SK-N-SH treated with all-trans-retinoic acid at 6 μM for 48 hours (cell line): ENCODE results near the gene IKZF1.

Experiments
- CSRNP3 ChIP-seq: fragments of 250-450 bp; sonication (Bioruptor Pico); IDR thresholded peaks from 2 replicates; pipeline ENCODE4 v1.5.1; 2021; ENCODE audit warnings: mild to moderate bottlenecking, moderate library complexity
- PATZ1 ChIP-seq: fragments of 250-450 bp; sonication (Bioruptor Pico); IDR thresholded peaks from 2 replicates; pipeline ENCODE4 v1.8.0; 2020; ENCODE audit warnings: mild to moderate bottlenecking, moderate library complexity, borderline replicate concordance
- RARB ChIP-seq: fragments of 250-450 bp; sonication (Bioruptor Pico); IDR thresholded peaks from 2 replicates; pipeline ENCODE4 v1.8.0; 2021; ENCODE audit warnings: mild to moderate bottlenecking, moderate library complexity
- TSHZ2 ChIP-seq: fragments of 250-450 bp; sonication (Bioruptor Pico); IDR thresholded peaks from 2 replicates; pipeline ENCODE4 v1.5.0; 2020; ENCODE audit warnings: mild to moderate bottlenecking, moderate library complexity
- ZC3H10 ChIP-seq: fragments of 250-450 bp; sonication (Bioruptor Pico); IDR thresholded peaks from 2 replicates; pipeline ENCODE4 v1.5.1; 2021; ENCODE audit warnings: mild to moderate bottlenecking, moderate library complexity
- ZFP30 ChIP-seq: fragments of 450-650 bp; formaldehyde crosslinking; IDR thresholded peaks from 2 replicates; pipeline ENCODE4 v1.5.0; 2022; ENCODE audit warnings: mild to moderate bottlenecking, moderate library complexity
- ZNF70 ChIP-seq: fragments of 450-650 bp; formaldehyde crosslinking; IDR thresholded peaks from 2 replicates; pipeline ENCODE4 v1.5.0; 2020; ENCODE audit warnings: mild to moderate bottlenecking, moderate library complexity
- ZNF8 ChIP-seq: fragments of 450-650 bp; formaldehyde crosslinking; IDR thresholded peaks from 2 replicates; pipeline ENCODE4 v1.5.0; 2020; ENCODE audit warnings: mild to moderate bottlenecking, moderate library complexity

GRCh38 chr7:50379082-50379481 is 74.6 kb downstream of the IKZF1 start:
- TF ChIP-seq ZFP30 (CRISPR knock-in tag) (no peak), ZC3H10 (CRISPR knock-in tag) (no peak), ZNF8 (no peak), TSHZ2 (CRISPR knock-in tag) (no peak), CSRNP3 (CRISPR knock-in tag) (no peak), PATZ1 (no peak), ZNF70 (CRISPR knock-in tag) (no peak), RARB (CRISPR knock-in tag) (no peak)
